ENCODE results near the gene NOVA1. TPM values are rescaled to one million over a fixed set of nuclear protein-coding genes. Genes with fewer than 3 reads are reported as not detected.

The NOVA1 gene
- total and polyA plus RNA-seq, 2 of the 13 experiments (the other 11 are each of a cell fraction or from before 2014, with no cell fraction given), result 0.13 TPM

GRCh38 chr14:26531894-26532293 lies 65.9 kb downstream of the NOVA1 start (continued):
- TF ChIP-seq ZNF710 (CRISPR knock-in tag; IDR thresholded peaks at IDR 0.05; ENCODE audit: borderline replicate concordance) (no peak), ZNF562 (CRISPR knock-in tag; IDR thresholded peaks at IDR 0.05; ENCODE audit: borderline replicate concordance) (no peak)

GRCh38 chr14:26528415-26529182 lies 69.2 kb downstream of the NOVA1 start:
- WGBS (ENCODE audit: low lambda C conversion rate), result 3% methylated on average over 7 of the region's 7 CpGs
- peaks cover 66% of the 10 kb centered on the region for H3K9me3 ChIP-seq (ENCODE audit: low read length)
- intact Hi-C loops (cut with micrococcal nuclease; ENCODE audit: unreplicated experiment) (no loop called here), in situ Hi-C loops (cut with HindIII; ENCODE audit: extremely low pct_ligation_motif_present, low pct_unique_long_range_greater_than_20kb) (no loop called here)
- no peaks in the 10 kb centered on the region for H4K20me1 ChIP-seq (ENCODE audit: insufficient read depth, low read length)
- FAIRE-seq (no peak), DNase-seq (ENCODE audit: low spot score) (no peak), ATAC-seq (no peak)
- H3K36me3 ChIP-seq (replicated peaks in 1 of 2; ENCODE audit: control insufficient read depth in 1 of 2, insufficient read depth in 2 of 2, low read length in 2 of 2), result no peaks in the 10 kb centered on the region
- no peaks in the 10 kb centered on the region for H3K79me2 ChIP-seq (ENCODE audit: insufficient read depth, low read length)
- no peak overlapping the region for H3K9ac ChIP-seq (ENCODE audit: insufficient read depth, low read depth, low read length)
- no peaks in the 10 kb centered on the region for H3K27me3 ChIP-seq (ENCODE audit: control insufficient read depth in 1 of 2, insufficient read depth in 2 of 2, low read length in 2 of 2)
- H2AFZ ChIP-seq (ENCODE audit: low read length), result no peak overlapping the region
- H3K4me2 ChIP-seq (ENCODE audit: low read depth, low read length), result no peak overlapping the region
- POLR2A ChIA-PET, result no interaction called here
- CTCF ChIA-PET (ENCODE audit: low intra/inter-chr PET ratio, low total read pairs), result no interaction called here
- BruUV-seq (replicated peaks), result no TSS peak
- no peak for TF ChIP-seq ZMAT3 (CRISPR knock-in tag; conservative IDR thresholded peaks at IDR 0.05)
- TF ChIP-seq CREB1 (IDR thresholded peaks at IDR 0.05), result 0 out of 2 replicates have a peak, but pooled peaks have one; percentile 18
- no peak for TF ChIP-seq CREB1 (CRISPR knock-in tag; IDR thresholded peaks at IDR 0.05)
- H3K4me3 ChIP-seq (replicated peaks in 1 of 3; ENCODE audit: insufficient read depth in 1 of 3, low read depth in 2 of 3, low read length in 3 of 3), result no peak overlapping the region
- no peak overlapping the region for H3K27ac ChIP-seq (ENCODE audit: extremely low read length, insufficient read depth, low read length)
- no peaks in the 10 kb centered on the region for H3K4me1 ChIP-seq (ENCODE audit: insufficient read depth, low read length)
